Measurements from ENCODE around the gene MYH2. TPM values are rescaled to one million over a fixed set of nuclear protein-coding genes. Genes with fewer than 3 reads are reported as not detected.

MYH2 gene
- total RNA-seq, 1 experiment from 2014 or later, result not detected

DNA sequence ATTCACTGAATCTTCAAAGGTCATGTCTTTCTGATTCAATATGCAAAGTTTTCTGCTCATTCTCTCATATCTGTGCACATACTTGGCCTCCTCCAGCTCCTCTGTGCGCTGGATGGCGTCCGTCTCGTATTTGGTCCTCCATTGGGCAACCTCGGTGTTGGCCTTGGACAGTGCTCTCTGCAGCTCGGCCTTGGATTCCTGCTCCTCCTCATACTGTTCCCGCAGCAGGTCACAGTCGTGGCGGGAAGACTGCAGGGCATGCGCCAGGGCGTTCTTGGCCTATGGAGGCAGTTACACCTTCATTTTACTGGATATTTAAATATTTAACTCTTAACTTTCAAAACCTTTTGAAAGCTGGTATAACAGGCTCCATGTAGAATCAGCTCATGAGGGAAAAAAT, 22.9 kb downstream of the MYH2 start:
- CTCF ChIA-PET, result no interaction called here
- Mint-ChIP-seq H3K27ac (ENCODE audit: unreplicated experiment) (no peak overlapping the region), H3K9me3 (ENCODE audit: low read depth, unreplicated experiment) (peaks cover 12% of the 10 kb centered on the region), H3K36me3 (ENCODE audit: insufficient read depth, unreplicated experiment) (no peaks in the 10 kb centered on the region), H3K4me3 (ENCODE audit: low read depth, unreplicated experiment) (no peak overlapping the region), H3K4me1 (ENCODE audit: low read depth, unreplicated experiment) (no peaks in the 10 kb centered on the region), H3K27me3 (ENCODE audit: unreplicated experiment) (no peaks in the 10 kb centered on the region)
- no peak for DNase-seq
- intact Hi-C loops (cut with micrococcal nuclease; ENCODE audit: unreplicated experiment), result no loop called here
- TF ChIP-seq, protein P1, sequence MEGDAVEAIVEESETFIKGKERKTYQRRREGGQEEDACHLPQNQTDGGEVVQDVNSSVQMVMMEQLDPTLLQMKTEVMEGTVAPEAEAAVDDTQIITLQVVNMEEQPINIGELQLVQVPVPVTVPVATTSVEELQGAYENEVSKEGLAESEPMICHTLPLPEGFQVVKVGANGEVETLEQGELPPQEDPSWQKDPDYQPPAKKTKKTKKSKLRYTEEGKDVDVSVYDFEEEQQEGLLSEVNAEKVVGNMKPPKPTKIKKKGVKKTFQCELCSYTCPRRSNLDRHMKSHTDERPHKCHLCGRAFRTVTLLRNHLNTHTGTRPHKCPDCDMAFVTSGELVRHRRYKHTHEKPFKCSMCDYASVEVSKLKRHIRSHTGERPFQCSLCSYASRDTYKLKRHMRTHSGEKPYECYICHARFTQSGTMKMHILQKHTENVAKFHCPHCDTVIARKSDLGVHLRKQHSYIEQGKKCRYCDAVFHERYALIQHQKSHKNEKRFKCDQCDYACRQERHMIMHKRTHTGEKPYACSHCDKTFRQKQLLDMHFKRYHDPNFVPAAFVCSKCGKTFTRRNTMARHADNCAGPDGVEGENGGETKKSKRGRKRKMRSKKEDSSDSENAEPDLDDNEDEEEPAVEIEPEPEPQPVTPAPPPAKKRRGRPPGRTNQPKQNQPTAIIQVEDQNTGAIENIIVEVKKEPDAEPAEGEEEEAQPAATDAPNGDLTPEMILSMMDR (IDR thresholded peaks at IDR 0.05; ENCODE audit: unreplicated experiment), result no peak
- no TSS peak for BruUV-seq (replicated peaks)

DNA sequence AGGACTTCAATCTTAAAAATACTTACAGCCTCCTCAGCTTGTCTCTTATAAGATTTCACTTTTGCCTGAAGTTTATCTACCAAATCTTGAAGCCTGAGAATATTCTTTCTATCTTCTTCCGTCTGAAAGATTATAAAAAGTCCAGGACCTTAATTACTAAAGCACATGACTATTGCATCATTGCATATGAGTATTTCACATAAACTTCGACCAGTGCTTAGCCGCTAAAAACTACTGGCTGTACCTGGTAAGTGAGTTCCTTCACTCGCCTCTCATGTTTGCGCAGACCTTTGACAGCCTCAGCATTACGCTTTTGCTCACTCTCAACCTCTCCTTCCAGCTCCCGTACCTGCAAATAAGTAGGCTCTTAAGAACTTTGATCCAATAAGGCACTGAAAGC, 26.4 kb downstream of the MYH2 start:
- no peak for DNase-seq
- H3K9me3 Mint-ChIP-seq (ENCODE audit: low read depth, unreplicated experiment), result peaks cover 5% of the 10 kb centered on the region
- intact Hi-C loops (cut with micrococcal nuclease; ENCODE audit: unreplicated experiment), result no loop called here
- H3K4me1 Mint-ChIP-seq (ENCODE audit: low read depth, unreplicated experiment), result no peaks in the 10 kb centered on the region
- H3K4me3 Mint-ChIP-seq (ENCODE audit: low read depth, unreplicated experiment), result no peak overlapping the region
- no peaks in the 10 kb centered on the region for H3K36me3 Mint-ChIP-seq (ENCODE audit: insufficient read depth, unreplicated experiment)
- CTCF ChIA-PET, result no interaction called here
- H3K27ac Mint-ChIP-seq (ENCODE audit: unreplicated experiment), result no peak overlapping the region
- no TSS peak for BruUV-seq (replicated peaks)
- TF ChIP-seq, protein P1 (IDR thresholded peaks at IDR 0.05; ENCODE audit: unreplicated experiment), result no peak
- no peaks in the 10 kb centered on the region for H3K27me3 Mint-ChIP-seq (ENCODE audit: unreplicated experiment)

DNA sequence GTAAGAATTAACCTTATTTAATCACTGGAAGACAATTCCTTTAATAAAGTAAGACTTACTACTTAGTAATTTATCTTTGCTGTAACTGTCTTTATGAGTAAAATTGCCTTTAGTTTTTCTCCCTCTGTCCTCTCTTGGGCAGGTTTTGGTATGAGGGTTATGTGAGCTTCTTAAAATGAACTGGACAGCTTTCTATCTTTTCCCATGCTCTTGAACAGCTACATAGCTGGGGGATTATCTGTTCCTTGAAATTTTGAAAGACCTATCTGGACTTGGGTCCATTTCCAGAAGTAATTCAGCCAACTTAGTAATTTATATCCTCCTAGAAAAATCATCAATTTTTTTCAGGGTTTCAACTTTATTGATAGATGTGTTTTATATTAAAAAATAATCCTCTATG, 27.5 kb downstream of the MYH2 start:
- H3K36me3 Mint-ChIP-seq (ENCODE audit: insufficient read depth, unreplicated experiment), result no peaks in the 10 kb centered on the region
- TF ChIP-seq, protein P1 (IDR thresholded peaks at IDR 0.05; ENCODE audit: unreplicated experiment), result no peak
- no peak overlapping the region for H3K27ac Mint-ChIP-seq (ENCODE audit: unreplicated experiment)
- no TSS peak for BruUV-seq (replicated peaks)
- no peaks in the 10 kb centered on the region for H3K27me3 Mint-ChIP-seq (ENCODE audit: unreplicated experiment)
- intact Hi-C loops (cut with micrococcal nuclease; ENCODE audit: unreplicated experiment), result no loop called here
- no peaks in the 10 kb centered on the region for H3K4me1 Mint-ChIP-seq (ENCODE audit: low read depth, unreplicated experiment)
- CTCF ChIA-PET, result no interaction called here
- DNase-seq, result no peak
- H3K9me3 Mint-ChIP-seq (ENCODE audit: low read depth, unreplicated experiment), result peaks cover 5% of the 10 kb centered on the region
- no peak overlapping the region for H3K4me3 Mint-ChIP-seq (ENCODE audit: low read depth, unreplicated experiment)

DNA sequence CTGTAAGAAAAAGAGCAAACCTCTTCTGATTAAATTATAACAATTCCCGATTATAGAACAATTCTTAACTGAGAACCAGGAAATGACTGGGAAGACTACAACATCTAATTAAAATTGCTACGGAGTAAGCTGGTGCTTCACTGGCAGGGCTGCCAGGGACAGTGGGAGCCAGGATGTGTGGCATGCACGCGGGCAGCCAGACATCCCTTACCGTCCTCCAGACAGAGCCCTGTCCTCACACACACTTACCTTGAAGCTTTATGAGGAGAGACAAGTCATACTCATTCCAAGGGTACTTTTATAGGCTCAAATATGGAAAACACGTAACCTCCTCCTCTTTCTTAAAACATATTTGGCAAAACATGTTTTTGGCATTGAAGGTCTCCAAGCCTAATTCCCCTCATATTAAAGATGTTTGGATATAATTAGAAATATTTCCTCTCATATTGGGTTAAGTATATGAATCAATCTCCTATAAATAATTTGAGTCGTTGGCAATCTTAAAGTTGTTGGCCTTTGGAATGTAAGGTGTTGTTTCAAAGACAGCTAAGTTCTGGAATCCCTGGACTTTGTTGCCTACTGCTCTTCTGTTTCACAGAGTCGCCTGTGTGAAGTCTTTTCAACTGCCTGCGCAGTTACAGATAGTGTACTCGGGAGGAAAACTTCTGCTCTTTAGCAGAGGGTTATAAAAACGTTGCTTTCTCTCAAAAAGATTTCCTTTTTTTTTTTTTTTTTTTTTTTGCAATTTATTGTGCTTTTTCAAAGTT, 31.0 kb downstream of the MYH2 start, which contains the start of gene MYH1:
TSS of gene MYH1 (minus strand) at position 272 of the 767 bp plus-strand sequence. CDS start 1,900 bp downstream, outside the sequence.
- CTCF ChIA-PET, result no interaction called here
- Mint-ChIP-seq H3K27me3 (ENCODE audit: unreplicated experiment) (no peaks in the 10 kb centered on the region), H3K27ac (ENCODE audit: unreplicated experiment) (no peak within 1 kb of the TSS), H3K4me1 (ENCODE audit: low read depth, unreplicated experiment) (no peaks in the 10 kb centered on the region), H3K36me3 (ENCODE audit: insufficient read depth, unreplicated experiment) (no peaks in the 10 kb centered on the region), H3K9me3 (ENCODE audit: low read depth, unreplicated experiment) (no peaks in the 10 kb centered on the region), H3K4me3 (ENCODE audit: low read depth, unreplicated experiment) (no peak within 1 kb of the TSS)
- no peak for DNase-seq
- BruUV-seq (replicated peaks), result no TSS peak
- TF ChIP-seq, protein P1 (IDR thresholded peaks at IDR 0.05; ENCODE audit: unreplicated experiment), result no peak
- intact Hi-C loops (cut with micrococcal nuclease; ENCODE audit: unreplicated experiment), result no loop called here
